ENCODE results near the gene CWC27.

DNA sequence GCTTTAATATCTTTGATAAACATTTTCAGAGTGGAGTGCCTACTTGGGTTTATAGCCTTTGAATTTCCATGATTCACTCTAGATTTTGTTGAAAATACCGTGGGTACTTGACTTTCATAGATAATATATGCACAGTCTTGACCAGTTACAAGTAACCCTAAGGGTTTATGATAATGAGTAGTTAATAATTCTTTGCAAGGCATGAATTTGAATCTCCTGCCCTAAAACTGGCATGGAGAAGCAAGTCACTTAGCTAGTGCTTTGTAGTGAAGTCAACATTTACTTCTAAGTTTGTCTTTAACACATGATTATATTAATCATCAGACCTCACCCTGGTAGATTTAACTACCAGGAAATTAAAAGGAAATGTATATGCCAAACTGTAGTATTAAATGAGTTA is 115.8 kb downstream of the CWC27 start:
- TF ChIP-seq CTCF (tag by site-specific recombination; IDR thresholded peaks at IDR 0.05) (no peak), MZF1 (tag by site-specific recombination; IDR thresholded peaks at IDR 0.05; ENCODE audit: borderline replicate concordance) (no peak), ZNF138 (tag by site-specific recombination; IDR thresholded peaks at IDR 0.05; ENCODE audit: borderline replicate concordance) (no peak), ZNF792 (tag by site-specific recombination; IDR thresholded peaks at IDR 0.05) (no peak), SP2 (tag by site-specific recombination; IDR thresholded peaks at IDR 0.05) (no peak), ZBTB8A (tag by site-specific recombination; IDR thresholded peaks at IDR 0.05) (no peak), ZNF121 (tag by site-specific recombination; IDR thresholded peaks at IDR 0.05) (no peak), ZBTB11 (tag by site-specific recombination; conservative IDR thresholded peaks at IDR 0.05; ENCODE audit: low read depth) (no peak), ZNF175 (tag by site-specific recombination; IDR thresholded peaks at IDR 0.05) (no peak)
